ENCODE results near the gene TTC13. TPM values are rescaled to one million over a fixed set of nuclear protein-coding genes. Genes with fewer than 3 reads are reported as not detected.

The TTC13 gene
- total and polyA plus RNA-seq, 10 donors = 16.2 to 86.6 (median 38.8) TPM

GRCh38 chr1:230864441-230864840 lies 114.2 kb downstream of the TTC13 start:
- no peak overlapping the region for H3K4me3 ChIP-seq
- H3K4me1 ChIP-seq = peaks cover 0 to 55% (median 27%) of the 10 kb centered on the region in 6 donors
- peak; percentile 20 for DNase-seq

GRCh38 chr1:230863449-230863848 lies 115.2 kb downstream of the TTC13 start:
- H3K4me1 ChIP-seq = peaks cover 0 to 46% (median 20%) of the 10 kb centered on the region in 6 donors
- WGBS, 5 donors = 46 to 50% (median 50%) methylated on average over 6 of the region's 6 CpGs
- H3K9me3 ChIP-seq = no peaks in the 10 kb centered on the region
- H3K27me3 ChIP-seq (replicated peaks in 1 of 7) = peaks cover 0 to 13% (median 0%) of the 10 kb centered on the region in 7 donors
- TF ChIP-seq POLR2A (IDR thresholded peaks at IDR 0.05) (no peak), CTCF (IDR thresholded peaks at IDR 0.05 in 8 of 11, conservative IDR thresholded peaks at IDR 0.05 in 3 of 11) (no peak), POLR2AphosphoS5 (IDR thresholded peaks at IDR 0.05) (no peak)
- H3K4me3 ChIP-seq = no peak overlapping the region
- intact Hi-C loops (cut with DNase I; ENCODE audit: low total_unique reads) = no loop called here
- H3K27ac ChIP-seq = peak overlapping the region in 1 of 8 donors; percentile 19
- DNase-seq = peak; percentile 64
- no peaks in the 10 kb centered on the region for H3K36me3 ChIP-seq

More at GRCh38 chr1:230864441-230864840, 114.2 kb downstream of the TTC13 start:
- H3K27ac ChIP-seq = no peak overlapping the region
- TF ChIP-seq CTCF (IDR thresholded peaks at IDR 0.05 in 8 of 11, conservative IDR thresholded peaks at IDR 0.05 in 3 of 11) = no peak
- no peak for TF ChIP-seq POLR2AphosphoS5 (IDR thresholded peaks at IDR 0.05)
- TF ChIP-seq POLR2A (IDR thresholded peaks at IDR 0.05) = no peak
- intact Hi-C loops (cut with DNase I; ENCODE audit: low total_unique reads) = no loop called here
- 76 to 88% (median 80%) methylated on average over 9 of the region's 9 CpGs for WGBS, 5 donors
- H3K27me3 ChIP-seq (replicated peaks in 1 of 7) = peaks cover 0 to 22% (median 0%) of the 10 kb centered on the region in 7 donors
- H3K36me3 ChIP-seq = no peaks in the 10 kb centered on the region
- no peaks in the 10 kb centered on the region for H3K9me3 ChIP-seq

- H3K4me1 ChIP-seq = peaks cover 0 to 37% (median 16%) of the 10 kb centered on the region in 6 donors
Measured at GRCh38 chr1:230861970-230862595, 116.6 kb downstream of the TTC13 start.

More at GRCh38 chr1:230861970-230862595, 116.6 kb downstream of the TTC13 start:
- intact Hi-C loops (cut with DNase I; ENCODE audit: low total_unique reads) = no loop called here
- Histone ChIP-seq H3K9me3 (no peaks in the 10 kb centered on the region), H3K27me3 (replicated peaks in 1 of 7) (peaks cover 0 to 2% (median 0%) of the 10 kb centered on the region in 7 donors), H3K27ac (no peak overlapping the region), H3K36me3 (no peaks in the 10 kb centered on the region), H3K4me3 (no peak overlapping the region)
- WGBS, 5 donors = 84 to 92% (median 90%) methylated on average over 4 of the region's 4 CpGs
- DNase-seq = peak; percentile 25
- TF ChIP-seq POLR2A (IDR thresholded peaks at IDR 0.05) = no peak
- no peak for TF ChIP-seq POLR2AphosphoS5 (IDR thresholded peaks at IDR 0.05)
- TF ChIP-seq CTCF (IDR thresholded peaks at IDR 0.05 in 8 of 11, conservative IDR thresholded peaks at IDR 0.05 in 3 of 11) = no peak

All from spleen (tissue), 11 donors.